GM18868 (cell line): Measurements from ENCODE around the gene MAP3K7.

Experiments used
- ATAC-seq: cut with Tn5 transposase; IDR thresholded peaks from one replicate; pipeline ENCODE4 v1.9.1; 2021; ENCODE audit warnings: mild to moderate bottlenecking, moderate library complexity; ENCODE audit not compliant: unreplicated experiment

The MAP3K7 gene

DNA sequence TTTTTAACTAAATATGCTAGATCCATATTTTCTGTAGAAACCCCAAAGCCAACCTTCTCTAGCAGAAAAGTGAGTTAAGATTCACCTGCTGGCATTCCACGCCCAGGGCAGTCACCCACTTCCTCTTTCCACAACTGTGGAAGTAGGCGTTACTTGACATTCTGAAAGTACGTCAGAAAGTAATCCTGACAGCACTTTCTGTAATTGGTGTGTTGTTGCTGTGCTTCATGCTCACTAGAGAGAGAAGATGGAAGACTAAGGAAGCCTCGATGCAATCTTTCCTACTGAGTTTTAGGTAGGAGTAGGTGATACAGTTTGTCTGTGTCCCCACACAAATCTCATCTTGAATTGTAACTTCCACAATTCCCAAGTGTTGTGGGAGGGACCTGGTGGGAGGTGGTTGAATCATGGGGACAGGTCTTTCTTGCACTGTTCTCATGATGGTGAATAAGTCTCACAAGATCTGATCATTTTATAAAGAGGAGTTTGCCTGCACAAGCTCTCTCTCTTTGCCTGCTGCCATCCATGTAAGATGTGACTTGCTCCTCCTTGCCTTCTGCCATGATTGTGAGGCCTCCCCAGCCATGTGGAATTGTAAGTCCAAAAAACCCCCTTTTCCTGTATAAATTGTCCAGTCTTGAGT lies 101.1 kb downstream of the MAP3K7 start:
- no peak for ATAC-seq

DNA sequence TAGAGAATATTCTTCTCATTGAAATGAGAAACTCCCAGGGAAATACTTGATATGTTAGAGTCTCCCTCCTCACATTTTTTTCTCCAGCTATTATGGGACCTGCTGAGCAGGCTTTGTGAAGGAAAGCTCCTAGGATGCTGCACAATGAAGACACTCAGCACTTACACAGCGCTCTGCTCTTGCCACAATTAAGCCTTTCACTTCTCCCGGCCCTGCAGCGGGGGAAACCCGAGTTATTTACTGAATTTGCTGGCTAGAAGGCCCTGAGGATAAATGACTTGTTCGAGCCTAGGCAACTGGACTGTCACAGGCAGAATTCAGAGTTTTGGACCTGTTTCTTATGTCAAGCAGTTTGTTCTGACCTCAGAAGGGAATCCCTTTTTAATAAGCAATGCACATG lies 102.0 kb downstream of the MAP3K7 start:
- no peak for ATAC-seq

DNA sequence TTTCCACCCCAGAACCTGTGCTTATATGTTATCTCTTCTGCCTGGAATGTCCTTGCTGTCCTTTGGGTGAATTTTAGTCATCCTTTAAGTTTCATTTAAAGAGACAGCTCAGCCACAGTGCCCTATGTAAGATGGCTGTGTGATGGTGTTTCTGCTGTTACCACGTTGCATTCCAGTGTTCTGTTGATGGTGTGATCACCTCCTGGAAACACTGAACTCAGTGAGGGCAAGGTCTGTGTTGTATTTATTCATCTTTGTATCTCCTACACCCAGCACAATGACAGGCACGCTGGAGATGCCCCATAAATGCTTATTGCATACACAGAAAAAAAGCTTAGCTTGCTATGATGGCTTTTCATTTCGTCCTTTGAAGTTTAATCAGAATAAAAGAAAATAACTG lies 102.5 kb downstream of the MAP3K7 start:
- ATAC-seq, result no peak

DNA sequence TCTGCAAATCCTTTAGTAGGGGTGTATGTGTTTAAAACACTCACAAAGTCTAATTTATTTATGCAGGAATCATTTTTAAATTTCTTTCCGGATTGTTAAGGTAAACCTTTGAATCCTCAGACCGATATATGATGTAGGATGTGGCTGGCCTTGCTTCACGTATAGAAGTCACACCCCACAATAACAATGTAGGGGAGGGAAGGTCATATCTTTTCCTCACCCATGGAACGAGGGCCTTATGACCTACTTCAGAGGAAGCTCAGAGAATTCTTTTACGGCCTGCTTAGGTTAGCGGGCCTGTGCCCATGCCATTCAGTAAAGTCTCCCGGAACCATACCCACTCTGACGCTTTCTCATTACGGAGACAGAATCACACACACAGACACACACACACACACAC lies 102.9 kb downstream of the MAP3K7 start:
- ATAC-seq, result no peak

DNA sequence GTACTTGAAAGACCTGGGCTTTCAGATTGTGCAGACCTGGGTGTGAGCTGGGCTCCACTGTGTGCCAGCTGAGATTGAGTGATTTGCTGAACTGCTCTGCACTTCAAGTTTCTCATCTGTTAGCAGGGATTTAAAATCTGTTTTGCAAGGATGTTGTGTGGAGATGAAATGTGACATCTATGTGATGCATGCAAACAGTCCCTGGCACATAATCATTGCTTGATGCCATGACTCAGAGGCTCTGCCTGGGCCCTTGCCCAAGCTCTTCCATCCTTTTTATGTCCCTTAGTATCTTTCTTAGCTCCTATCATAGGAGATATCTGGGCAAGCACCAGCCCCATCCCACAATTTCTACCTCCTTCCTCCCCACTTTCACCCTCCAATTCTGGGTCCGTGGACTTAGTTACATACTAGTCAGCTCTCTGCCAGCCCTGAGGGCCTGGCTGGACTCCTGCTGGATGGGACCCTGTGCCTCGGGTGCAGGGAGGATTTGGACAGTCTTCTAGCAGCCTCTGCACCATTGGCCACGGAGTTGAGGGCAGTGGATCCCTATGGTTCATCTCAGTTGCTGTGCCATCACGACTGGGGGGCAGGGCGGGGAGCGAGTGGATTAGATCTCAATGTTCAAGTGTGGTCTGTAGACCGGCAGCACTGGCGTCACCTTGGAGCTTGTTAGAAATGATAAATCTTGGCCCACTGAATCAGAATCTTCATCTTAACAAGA lies 103.6 kb downstream of the MAP3K7 start:
- ATAC-seq, result no peak

DNA sequence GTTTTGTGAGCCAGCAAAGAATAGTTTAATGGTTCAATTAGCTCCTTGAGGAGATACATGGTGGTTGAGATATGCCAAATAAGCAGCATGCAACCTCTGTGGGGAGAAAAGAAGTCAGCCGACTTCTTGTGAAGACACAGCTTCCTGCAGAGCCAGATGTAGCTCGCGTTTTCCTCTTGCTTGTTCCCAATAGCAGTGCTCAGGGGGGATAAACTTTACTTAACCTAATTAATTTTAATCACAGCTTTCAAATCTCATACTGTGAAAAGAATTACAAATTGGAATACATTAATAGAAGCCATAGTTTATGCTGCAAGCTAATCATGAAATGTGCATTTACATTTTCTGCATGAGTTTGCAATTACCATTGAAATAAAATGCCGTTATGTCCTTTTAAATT lies 106.2 kb downstream of the MAP3K7 start:
- no peak for ATAC-seq

DNA sequence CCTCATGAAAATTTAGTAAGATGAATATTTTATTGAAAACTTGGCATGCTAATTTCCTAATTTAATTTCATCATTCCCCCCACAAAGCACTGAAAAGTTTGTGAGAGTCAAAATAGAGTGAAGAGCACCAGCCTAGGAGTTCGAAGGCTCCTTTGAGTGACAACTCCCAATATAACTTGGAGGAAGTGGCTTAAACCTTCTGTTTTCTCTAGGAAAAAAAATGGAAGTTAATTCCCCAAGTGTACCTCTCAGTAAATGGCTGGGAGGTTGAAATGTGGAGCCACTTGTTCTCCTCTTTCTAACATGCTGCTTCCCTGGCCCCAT lies 107.3 kb downstream of the MAP3K7 start:
- ATAC-seq, result no peak

DNA sequence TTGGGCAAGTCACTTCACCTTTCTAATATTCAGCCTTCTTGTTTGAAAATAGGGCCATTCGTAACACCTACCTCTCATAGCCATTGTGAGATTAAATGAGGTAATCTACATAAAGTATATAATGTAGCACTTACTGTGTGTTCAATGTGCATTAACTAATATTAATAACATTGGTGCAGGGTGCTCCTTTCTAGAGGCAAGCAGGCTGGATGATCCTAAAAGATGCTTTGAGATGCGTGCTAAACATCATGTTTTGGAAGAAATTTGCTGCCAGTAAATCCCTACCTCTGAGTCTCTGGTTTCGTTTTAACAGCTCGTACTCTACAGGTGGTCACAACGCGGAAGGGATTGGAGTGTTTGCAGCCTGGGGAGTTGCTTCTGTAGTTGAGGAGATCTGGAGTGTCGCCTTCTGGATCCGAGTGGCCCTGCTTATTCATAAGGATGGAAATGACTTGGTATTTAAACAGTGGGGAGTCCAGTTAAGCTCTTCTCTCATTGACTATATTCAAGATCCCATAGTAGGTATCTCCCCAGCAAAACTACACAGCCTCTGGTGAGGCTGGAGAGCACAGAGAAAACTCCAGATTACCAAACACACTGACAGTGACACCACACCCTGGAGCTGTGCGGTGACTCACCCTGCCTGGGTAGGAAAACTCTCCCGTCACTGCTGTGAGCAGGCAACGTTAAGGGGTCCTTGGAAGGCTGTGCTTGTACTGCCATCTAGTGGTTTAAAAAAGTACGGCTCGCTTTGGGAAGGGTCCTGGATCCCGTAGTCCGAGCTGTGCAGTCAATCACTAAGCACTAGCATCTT lies 107.9 kb downstream of the MAP3K7 start:
- peak; percentile 94 for ATAC-seq

DNA sequence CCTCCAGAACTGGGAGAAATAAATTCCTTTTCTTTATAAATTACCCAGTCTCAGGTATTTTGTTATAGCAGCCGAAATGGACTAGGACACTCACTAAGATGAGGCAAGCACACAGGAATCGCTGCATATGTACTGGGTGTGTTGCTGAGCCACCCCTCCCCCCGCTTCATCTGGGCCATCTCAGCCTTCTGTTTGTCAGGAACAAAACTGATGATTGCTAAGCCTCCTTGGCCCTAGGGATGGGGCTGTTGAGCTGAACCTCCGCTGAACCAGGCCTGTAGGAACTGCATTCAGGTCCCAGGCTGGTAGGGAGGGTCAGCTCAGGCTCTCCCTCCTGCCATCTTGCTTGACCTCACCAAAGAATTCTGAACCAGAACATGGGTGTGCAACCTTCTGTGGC lies 108.6 kb downstream of the MAP3K7 start:
- no peak for ATAC-seq

DNA sequence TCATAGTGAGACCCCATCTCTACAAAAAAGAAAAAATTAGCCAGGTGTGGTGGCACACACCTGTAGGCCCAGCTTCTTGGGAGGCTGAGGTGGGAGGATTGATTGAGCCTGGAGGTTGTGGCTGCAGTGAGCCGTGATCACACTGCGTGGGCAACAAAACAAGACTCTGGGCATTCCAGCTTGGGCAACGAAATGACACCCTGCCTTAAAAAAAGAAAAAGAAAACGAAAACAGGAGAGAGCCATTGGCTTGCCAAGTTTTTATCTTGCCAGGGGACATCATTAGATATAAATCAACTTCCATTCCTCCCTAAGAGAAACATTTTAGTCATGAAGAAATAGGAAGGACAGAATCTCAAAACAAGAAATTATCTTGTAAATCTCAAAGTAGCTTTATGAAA lies 109.5 kb downstream of the MAP3K7 start:
- ATAC-seq, result no peak

DNA sequence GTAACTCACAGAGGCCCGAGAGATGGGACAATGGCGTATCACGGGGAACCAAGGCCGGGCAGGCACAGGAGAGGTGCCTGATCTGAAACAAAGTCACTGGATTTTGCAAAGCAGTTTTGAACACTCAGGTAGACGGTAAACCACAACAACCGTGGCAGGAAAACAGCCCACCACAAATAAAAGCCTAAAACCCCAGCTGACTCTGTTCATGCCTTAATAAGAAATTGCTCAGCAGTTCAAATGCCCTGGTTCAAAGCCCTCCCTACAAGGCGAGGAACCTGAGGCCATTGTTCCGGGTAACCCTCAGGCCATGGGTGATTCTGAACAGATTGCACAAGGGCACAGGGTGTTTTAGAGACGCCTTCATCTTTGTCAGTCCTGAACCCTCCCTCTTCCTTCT lies 114.2 kb downstream of the MAP3K7 start:
- no peak for ATAC-seq

DNA sequence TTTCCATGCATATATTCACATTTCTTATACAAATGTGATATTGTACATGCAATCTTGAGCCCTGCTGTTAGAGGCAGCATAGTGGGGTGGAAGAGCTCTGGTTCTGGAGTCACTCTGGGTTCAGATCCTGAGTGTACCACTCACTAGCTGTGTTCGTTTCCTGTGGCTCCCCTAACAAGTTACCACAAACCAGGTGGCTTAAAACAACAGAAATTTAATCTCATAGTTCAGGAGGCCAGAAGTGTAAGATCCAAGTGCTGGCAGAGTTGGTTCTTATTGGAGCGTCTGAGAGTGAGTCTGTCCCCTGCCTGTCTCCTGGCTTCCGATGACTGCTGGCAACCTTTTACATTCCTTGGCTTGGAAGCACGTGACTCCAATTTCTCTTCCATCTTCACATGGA lies 115.6 kb downstream of the MAP3K7 start:
- no peak for ATAC-seq

DNA sequence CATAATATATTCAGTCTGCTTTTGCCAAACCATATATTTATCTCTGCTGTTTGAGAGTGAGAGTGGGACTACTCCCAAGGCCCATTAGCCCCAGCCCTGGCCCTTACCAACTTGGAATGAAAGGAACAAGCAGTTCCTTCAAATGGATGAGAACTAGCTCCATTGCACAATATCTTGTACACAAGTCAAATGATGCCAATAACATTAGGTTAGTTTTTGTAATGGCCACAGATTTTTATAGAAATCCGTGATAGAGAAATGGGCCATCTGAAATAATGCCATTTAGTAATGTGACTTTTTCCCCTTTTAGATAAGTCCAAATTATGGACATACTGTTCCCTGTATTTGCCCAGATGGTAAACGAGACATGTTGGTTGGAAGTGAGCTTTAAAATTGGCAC lies 117.0 kb downstream of the MAP3K7 start:
- ATAC-seq, result no peak

DNA sequence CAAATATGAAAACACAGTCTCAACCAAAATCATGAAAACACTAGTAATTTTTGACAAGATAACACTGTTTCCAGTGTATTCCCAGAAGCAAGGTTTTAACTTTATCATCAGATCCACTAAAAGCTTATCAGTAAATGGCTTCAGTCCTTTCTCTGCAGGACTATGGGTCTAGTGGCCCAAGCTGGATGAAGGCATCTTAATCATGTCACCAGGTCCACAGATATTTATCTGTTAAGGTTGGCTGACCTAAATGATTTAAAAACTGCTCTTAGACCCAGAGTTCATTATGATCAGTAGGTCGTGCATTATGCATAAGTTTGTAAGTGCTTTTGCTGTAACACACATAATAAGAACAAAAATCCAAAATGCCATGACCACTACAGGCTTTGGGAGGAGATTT lies 118.0 kb downstream of the MAP3K7 start:
- ATAC-seq, result no peak

DNA sequence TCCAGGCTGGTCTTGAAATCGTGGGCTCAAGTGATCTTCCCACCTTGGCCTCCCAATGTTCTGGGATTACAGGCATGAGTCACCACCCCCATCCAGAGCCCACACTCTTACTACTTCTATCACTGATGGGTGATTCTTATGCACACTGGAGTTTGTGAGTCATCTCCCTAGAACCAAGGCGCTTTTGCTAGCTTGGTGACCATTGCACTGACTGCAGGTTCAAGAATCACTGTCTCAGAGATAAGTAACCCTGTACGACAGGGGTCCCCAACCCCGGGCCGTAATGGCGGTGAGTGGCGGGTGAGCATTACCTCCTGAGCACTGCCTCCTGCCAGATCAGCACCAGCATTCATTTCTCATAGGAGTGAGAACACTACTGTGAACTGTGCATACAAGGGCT lies 118.8 kb downstream of the MAP3K7 start:
- no peak for ATAC-seq

DNA sequence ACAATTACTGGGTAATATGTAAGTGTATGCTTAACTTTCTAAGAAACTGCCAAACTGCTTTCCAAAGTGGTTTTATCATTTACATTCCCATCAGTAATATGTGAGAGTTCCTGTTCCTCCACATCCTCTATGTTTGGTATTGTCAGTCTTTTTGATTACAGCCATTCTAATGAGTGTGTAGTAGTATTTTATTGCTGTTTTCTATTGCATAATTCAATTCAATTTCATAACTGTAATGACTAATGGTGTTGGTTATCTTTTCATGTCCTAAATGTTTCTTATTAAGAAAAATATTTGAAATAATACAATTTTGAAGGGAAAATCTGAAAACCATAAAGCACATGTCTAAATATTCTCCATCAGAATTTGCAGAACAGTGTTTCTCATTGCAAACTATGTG lies 119.3 kb downstream of the MAP3K7 start:
- no peak for ATAC-seq

DNA sequence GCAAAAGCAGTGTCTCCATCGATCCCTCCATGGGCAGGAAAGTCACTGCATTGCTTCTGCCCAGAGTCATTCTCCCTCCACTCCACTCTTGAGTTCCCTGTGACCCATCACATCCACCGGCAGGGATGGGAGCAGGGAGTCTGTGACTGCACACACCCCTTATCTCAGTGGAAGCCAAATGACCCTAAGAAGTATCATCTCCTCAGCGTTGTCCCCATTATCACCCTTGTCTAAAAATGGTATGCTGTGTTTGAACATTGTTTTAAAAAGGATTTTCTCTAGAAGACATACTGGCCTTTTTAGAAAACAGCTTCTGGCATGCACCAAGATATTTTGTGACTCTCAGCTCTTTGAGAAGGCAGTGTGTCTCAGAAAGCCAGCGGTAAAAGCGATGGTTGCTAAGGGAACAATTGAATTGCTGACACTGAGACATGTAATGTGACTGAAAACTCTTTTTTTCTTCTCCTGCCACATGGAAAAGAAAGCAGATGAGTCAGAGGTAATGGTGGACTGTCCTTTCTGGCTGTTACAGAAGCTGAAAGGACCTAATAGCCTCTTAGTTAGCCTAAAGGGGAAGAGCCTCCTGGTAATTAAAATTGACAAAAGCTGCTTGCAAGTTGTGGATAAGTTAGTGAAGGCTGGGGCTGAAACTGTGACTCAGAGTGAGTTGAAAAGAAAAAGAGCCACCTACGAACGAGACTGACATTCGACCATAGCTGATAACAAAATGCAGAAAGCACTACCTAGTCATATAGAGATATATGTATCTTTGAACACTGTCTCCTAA lies 120.5 kb downstream of the MAP3K7 start:
- no peak for ATAC-seq

DNA sequence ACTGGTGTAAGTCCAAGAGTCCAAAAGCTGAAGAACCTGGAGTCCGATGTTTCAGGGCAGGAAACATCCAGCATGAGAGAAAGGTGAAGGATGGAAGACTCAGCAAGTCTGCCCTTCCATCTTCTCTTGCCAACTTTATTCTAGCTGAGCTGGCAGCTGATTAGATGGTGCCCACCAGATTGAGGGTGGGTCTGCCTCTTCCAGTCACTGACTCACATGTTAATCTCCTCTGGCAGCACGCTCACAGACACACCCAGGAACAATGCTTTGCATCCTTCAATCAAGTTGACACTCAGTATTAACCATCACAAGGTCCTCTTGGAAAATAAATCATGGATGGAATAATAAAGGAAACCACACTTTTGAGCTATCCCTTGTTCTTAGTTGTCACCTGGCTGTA lies 121.2 kb downstream of the MAP3K7 start:
- ATAC-seq, result no peak

DNA sequence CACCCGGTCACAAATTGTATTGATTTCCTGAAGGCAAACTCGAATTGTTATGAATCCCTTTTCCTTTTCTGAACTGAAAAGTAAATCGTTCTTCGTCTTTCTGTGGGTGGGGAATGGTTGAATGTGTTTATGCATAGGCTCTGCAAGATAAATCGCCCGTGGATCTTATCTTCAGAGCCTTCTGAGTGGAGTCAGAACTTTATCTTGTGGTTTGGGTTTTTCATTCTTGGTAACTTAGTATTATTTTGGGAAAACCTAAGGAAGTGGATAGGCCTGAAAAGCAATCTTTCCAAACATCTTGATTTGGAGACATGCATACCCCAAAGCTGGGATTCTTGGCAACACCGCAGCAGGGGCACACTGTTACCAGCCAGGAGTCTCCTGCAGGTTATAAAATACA lies 122.4 kb downstream of the MAP3K7 start:
- ATAC-seq, result no peak

DNA sequence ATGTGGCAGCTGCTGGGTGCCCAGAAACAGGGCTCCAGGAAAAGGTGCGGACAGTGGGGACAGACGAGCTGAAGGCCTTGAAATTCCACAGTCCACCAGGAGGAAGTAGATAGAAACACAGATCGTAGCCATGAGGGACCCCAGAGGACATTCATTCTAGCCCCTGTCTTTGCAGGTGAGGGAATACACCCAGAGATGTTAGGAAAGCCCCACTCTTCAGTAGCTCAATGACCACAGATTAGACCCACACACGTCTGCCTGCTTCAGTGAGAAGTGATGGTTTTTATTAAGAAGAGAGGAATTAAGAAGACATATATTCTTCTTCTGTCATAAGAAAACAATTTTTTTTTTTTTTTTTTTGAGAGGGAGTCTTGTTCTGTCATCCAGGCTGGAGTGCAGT lies 123.0 kb downstream of the MAP3K7 start:
- ATAC-seq, result no peak
